RWPE2 (cell line): ENCODE data around the gene FHIT.
A peak's percentile ranks its signal among the peaks of the same experiment; 100 is the strongest.

Experiments
- ATAC-seq: fragments of 200-7000 bp; cut with Tn5 transposase; 3 replicates; pipeline ENCODE4 v1.9.1; 2021; ENCODE audit warnings: low read depth
- DNase-seq: peaks from one replicate; pipeline ENCODE4 v3.0.0-alpha.2; 2020; ENCODE audit warnings: low spot score
- H3K27ac ChIP-seq: fragments of 450-650 bp; 2 replicates; pipeline ENCODE4 v1.5.1; 2017; ENCODE audit warnings: mild to moderate bottlenecking; ENCODE audit not compliant: poor library complexity, severe bottlenecking
- H3K27me3 ChIP-seq: fragments of 250-450 bp; sonication (Bioruptor Pico); 2 replicates; pipeline ENCODE4 v1.5.1; 2021; ENCODE audit warnings: mild to moderate bottlenecking, moderate library complexity; ENCODE audit not compliant: insufficient read depth, poor library complexity, severe bottlenecking
- H3K36me3 ChIP-seq: fragments of 250-450 bp; sonication (Bioruptor Pico); 2 replicates; pipeline ENCODE4 v1.5.1; 2020; ENCODE audit warnings: low read depth, mild to moderate bottlenecking, moderate library complexity
- H3K4me1 ChIP-seq: fragments of 250-450 bp; sonication (Bioruptor Pico); 2 replicates; pipeline ENCODE4 v1.5.1; 2021; ENCODE audit warnings: mild to moderate bottlenecking, moderate library complexity; ENCODE audit not compliant: insufficient read depth, poor library complexity, severe bottlenecking
- H3K4me3 ChIP-seq: fragments of 250-450 bp; sonication (Bioruptor Pico); 2 replicates; pipeline ENCODE4 v1.5.1; 2021; ENCODE audit warnings: mild to moderate bottlenecking, moderate library complexity; ENCODE audit not compliant: severe bottlenecking
- H3K9me3 ChIP-seq: fragments of 250-450 bp; sonication (Bioruptor Pico); 2 replicates; pipeline ENCODE4 v1.5.1; 2021; ENCODE audit warnings: mild to moderate bottlenecking, moderate library complexity; ENCODE audit not compliant: severe bottlenecking
- TF ChIP-seq, protein P1 (sequence below): fragments of 450-650 bp; IDR thresholded peaks from one replicate; pipeline ENCODE4 v1.5.1; 2017; ENCODE audit warnings: mild to moderate bottlenecking, moderate library complexity; ENCODE audit not compliant: poor library complexity, severe bottlenecking

FHIT gene

DNA sequence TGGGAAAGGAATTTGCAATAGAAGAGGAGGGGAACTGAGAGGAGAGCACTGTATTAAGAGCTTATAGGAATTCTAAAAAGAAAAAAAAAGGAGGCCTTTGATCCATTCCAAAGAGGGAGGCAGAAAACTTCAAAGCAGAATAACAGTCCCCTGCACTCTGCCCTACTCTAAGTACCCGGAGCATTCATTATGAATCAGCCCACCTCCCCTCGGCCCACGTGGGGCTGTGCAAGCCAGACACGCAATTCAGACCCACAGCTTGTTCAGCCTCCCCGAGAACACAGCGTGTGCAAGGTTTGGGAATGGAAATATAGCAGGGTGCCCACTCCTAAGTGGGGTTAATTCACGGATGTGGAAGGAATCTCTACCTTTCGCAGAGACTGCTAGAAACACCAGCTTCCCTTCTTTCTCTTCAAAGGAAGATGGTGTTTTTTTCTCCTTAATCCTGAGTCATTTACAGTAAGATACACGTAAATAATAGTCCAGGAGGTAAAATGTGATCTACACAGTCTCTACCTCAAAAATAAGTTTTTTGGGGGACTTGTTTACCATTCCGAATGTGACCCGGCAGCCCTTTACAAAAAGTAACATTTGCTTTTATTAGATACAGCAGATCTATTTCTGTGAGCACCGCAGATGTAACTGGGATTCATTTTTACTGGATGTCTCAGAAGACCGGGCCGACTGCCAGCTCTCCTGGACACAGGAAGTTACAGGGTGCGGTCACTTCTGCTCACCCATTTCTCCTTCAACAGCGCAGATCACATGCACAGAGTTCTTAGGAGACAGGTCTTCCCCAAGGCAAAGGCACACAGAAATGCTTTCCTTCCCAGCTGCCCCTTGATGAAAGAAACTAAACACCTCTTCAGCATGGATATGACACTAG is 1433.0 kb downstream of the FHIT start:
- H3K27ac ChIP-seq: peak overlapping the region; percentile 68
- no peaks in the 10 kb centered on the region for H3K36me3 ChIP-seq
- no peak overlapping the region for H3K4me3 ChIP-seq
- ATAC-seq (peak; percentile 96), DNase-seq (peak; percentile 89)
- H3K4me1 ChIP-seq: peaks cover 16% of the 10 kb centered on the region
- TF ChIP-seq, protein P1, sequence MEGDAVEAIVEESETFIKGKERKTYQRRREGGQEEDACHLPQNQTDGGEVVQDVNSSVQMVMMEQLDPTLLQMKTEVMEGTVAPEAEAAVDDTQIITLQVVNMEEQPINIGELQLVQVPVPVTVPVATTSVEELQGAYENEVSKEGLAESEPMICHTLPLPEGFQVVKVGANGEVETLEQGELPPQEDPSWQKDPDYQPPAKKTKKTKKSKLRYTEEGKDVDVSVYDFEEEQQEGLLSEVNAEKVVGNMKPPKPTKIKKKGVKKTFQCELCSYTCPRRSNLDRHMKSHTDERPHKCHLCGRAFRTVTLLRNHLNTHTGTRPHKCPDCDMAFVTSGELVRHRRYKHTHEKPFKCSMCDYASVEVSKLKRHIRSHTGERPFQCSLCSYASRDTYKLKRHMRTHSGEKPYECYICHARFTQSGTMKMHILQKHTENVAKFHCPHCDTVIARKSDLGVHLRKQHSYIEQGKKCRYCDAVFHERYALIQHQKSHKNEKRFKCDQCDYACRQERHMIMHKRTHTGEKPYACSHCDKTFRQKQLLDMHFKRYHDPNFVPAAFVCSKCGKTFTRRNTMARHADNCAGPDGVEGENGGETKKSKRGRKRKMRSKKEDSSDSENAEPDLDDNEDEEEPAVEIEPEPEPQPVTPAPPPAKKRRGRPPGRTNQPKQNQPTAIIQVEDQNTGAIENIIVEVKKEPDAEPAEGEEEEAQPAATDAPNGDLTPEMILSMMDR: no peak
- no peaks in the 10 kb centered on the region for H3K9me3 ChIP-seq
- no peaks in the 10 kb centered on the region for H3K27me3 ChIP-seq

DNA sequence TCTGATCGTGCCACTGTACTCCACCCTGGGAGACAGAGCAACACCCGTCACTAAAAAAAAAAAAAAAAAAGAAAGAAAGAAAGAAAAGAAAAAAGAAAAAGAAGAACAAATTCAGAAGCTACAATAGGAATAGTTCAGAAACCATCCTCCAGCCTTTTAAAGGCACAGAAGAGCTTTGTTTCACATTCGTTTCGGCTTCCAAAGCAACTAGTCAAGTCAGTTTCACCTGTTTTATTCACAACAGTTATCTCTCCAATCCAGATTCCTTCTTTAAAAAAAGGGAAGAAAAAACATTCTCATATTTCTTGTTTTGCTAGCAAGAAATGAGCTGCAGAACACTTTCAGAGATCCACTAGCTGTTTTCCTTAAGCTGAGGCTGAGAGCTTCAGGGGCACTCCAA is 1433.7 kb downstream of the FHIT start:
- no peak overlapping the region for H3K4me3 ChIP-seq
- ATAC-seq (no peak), DNase-seq (no peak)
- no peaks in the 10 kb centered on the region for H3K36me3 ChIP-seq
- H3K27me3 ChIP-seq: no peaks in the 10 kb centered on the region
- H3K27ac ChIP-seq: no peak overlapping the region
- TF ChIP-seq, protein P1: no peak
- H3K4me1 ChIP-seq: peaks cover 16% of the 10 kb centered on the region
- H3K9me3 ChIP-seq: no peaks in the 10 kb centered on the region

DNA sequence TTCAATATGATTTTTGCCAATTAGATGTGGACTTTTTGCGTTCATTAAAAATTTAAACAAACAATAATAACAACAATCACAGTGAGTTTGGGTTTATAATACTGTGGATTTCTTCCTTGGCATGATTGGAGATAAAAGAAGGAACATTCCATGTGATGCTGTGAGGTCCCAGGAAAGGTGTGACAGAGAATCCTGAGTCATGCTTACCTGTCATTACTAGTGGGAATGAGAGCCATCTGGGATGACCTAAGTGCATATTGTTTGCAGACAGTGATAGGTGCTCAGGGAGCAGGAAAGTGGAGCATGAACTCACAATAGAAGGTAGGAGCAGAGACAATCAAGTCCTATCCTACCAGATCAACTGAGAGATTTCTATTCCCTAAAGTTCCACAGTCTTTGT is 1434.9 kb downstream of the FHIT start:
- no peaks in the 10 kb centered on the region for H3K36me3 ChIP-seq
- H3K27me3 ChIP-seq: no peaks in the 10 kb centered on the region
- ATAC-seq: peak; percentile 27; the same call in 1 of the 3 replicates
- H3K9me3 ChIP-seq: no peaks in the 10 kb centered on the region
- TF ChIP-seq, protein P1: no peak
- no peak for DNase-seq
- H3K27ac ChIP-seq: no peak overlapping the region
- H3K4me3 ChIP-seq: no peak overlapping the region
- H3K4me1 ChIP-seq: peaks cover 16% of the 10 kb centered on the region

DNA sequence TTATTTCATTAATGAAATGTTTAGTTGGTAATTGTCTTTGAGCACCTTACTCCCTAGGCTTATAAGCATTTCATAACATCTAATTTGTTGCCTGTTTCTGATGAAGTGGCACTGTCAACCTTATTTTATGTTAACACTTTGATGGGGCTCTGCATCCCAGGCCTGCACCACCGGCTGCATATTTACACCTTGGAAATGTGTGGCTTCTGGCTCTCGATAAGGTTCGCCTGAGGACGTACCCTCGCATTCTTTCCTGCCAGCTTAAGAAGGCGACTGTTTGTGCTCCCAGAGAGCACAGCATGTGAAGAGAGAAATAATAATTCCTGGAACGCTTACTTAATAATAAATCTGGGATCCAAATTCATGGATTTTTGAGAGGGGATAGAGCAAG is 1438.1 kb downstream of the FHIT start:
- Histone ChIP-seq H3K4me3 (no peak overlapping the region), H3K36me3 (no peaks in the 10 kb centered on the region), H3K27me3 (no peaks in the 10 kb centered on the region), H3K9me3 (no peaks in the 10 kb centered on the region), H3K4me1 (peaks cover 6% of the 10 kb centered on the region), H3K27ac (no peak overlapping the region)
- ATAC-seq: no peak
- no peak for DNase-seq
- TF ChIP-seq, protein P1: no peak
